Caki2 (cell line): Measurements from ENCODE around the gene SERPINB6. TPM values are rescaled to one million over a fixed set of nuclear protein-coding genes. Genes with fewer than 3 reads are reported as not detected.
"Not testable (repeated sequence)": the region's sequence is repeated elsewhere in the genome, so short reads cannot be mapped to it uniquely, and the experiment has no call there.

Source experiments
- DNase-seq: peaks from one replicate; pipeline ENCODE4 v3.0.0-alpha.2; 2015; ENCODE audit warnings: low read depth
- in situ Hi-C: cut with HindIII; loops from 2 replicates; pipeline ENCODE4 v1.10.0; 2016; ENCODE audit warnings: low sequenced_read_pairs, low pct_unique_long_range_greater_than_20kb, mixed read lengths
- total RNA-seq: library from RNA; depleted of rRNA; stranded (reverse); fragments of >200 nt; shearing (Covaris generic); gene quantifications from 2 replicates; pipeline ENCODE4 v1.2.3, GENCODE V29; 2014; ENCODE audit warnings: low replicate concordance

The SERPINB6 gene
- total RNA-seq, 1 experiment from 2014 or later: 154 TPM

GRCh38 chr6:3001773-3002293, 30.5 kb upstream of the SERPINB6 start:
- peak; percentile 88 for DNase-seq
- in situ Hi-C loops: no loop called here

- in situ Hi-C loops: no loop called here
- DNase-seq: no peak
These were observed 29.9 kb upstream of the SERPINB6 start for GRCh38 chr6:3001146-3001772.

DNA sequence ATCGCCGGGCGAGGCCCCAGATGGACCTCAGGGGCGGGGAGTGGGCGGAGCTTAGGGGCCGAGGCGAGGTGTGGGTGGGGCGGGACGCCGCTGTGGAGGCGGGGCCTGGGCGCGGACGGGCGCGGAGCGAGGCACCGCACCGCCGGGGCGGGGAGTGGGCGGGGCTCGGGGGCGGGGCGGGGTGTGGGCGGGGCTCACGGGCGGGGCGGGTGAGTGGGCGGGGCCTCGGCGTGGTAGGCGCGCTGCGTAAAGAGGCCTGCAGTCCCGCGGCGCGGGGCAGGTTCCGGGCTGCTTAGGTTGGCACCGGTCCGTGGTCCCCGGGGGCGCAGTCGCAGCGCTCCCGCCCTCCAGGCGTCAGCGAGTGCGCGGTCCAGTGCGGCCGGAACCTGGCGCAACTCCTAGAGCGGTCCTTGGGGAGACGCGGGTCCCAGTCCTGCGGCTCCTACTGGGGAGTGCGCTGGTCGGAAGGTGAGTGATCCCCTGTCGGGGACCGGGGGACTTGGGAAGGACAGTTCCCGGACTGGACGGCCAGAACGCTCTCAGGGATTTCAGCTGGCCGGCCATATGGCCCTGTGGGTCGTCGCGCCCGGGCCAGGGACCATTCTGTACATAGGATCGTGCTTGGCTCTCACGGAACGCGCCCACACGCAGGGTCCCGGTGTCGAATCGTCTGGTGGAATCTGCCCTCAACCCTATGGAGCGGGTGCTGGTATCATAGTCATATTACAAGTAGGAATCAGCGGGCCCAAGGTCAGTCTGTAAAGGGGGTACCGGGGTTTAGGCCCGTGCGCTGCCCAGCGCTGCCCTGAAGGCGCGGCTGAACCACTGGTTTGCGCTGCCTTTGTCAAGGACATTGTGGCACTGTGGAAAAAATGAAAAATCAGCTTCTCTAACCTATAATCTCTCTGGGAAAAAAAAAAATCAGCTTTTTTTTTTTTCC, 28.5 kb upstream of the SERPINB6 start, which contains the start of gene NQO2:
NQO2 (plus strand) TSS at position 277 of the 940 bp plus-strand sequence. CDS start 6,659 bp downstream, outside the sequence.
- in situ Hi-C loops: no loop called here
- peak; percentile 78 for DNase-seq

DNA sequence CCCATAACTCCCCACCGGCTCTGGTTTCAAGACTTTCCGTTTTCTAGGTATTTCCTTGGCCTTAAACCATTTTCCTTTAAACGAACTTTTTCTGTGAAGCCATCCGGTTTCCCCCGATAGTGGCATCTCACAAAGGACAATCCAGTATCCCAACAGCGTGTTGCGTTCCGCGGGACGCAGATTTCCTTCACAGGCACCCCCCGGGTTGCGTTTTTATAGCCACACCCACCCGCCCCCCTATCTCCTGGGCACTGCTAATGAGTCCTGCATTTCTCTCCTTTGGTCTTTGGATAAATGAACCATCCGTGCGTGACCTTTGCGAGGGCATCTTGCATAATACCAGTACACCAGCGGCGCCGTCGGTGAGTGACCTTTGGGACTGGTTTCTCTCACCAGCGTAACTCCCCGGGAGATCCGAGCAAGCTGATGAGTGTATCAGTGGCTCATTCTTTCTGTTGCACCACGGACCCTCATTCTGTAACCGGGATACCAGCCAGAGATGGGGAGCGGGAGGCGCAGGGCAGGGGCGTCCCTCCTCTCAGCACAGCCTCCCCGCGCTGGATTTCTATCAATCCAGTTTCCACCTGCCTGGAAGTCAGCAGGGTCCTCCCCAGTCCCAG, 27.7 kb upstream of the SERPINB6 start:
- DNase-seq: peak; percentile 85
- in situ Hi-C loops: no loop called here

GRCh38 chr6:2998249-2998997, 27.1 kb upstream of the SERPINB6 start:
- DNase-seq: peak; percentile 58
- in situ Hi-C loops: not testable (repeated sequence)

- in situ Hi-C loops: no loop called here
These were observed 22.5 kb upstream of the SERPINB6 start for GRCh38 chr6:2993755-2994317.

GRCh38 chr6:2992330-2992979, 21.1 kb upstream of the SERPINB6 start:
- in situ Hi-C loops: no loop called here
- DNase-seq: no peak

More at GRCh38 chr6:2993755-2994317, 22.5 kb upstream of the SERPINB6 start:
- DNase-seq: no peak

- no peak for DNase-seq
- in situ Hi-C loops: no loop called here
These were observed 19.7 kb upstream of the SERPINB6 start for GRCh38 chr6:2990932-2991506.

- DNase-seq: peak; percentile 57
- in situ Hi-C loops: no loop called here
These were observed 19.0 kb upstream of the SERPINB6 start for GRCh38 chr6:2990248-2990931.

GRCh38 chr6:2989332-2990247, 18.2 kb upstream of the SERPINB6 start:
- in situ Hi-C loops: no loop called here

DNA sequence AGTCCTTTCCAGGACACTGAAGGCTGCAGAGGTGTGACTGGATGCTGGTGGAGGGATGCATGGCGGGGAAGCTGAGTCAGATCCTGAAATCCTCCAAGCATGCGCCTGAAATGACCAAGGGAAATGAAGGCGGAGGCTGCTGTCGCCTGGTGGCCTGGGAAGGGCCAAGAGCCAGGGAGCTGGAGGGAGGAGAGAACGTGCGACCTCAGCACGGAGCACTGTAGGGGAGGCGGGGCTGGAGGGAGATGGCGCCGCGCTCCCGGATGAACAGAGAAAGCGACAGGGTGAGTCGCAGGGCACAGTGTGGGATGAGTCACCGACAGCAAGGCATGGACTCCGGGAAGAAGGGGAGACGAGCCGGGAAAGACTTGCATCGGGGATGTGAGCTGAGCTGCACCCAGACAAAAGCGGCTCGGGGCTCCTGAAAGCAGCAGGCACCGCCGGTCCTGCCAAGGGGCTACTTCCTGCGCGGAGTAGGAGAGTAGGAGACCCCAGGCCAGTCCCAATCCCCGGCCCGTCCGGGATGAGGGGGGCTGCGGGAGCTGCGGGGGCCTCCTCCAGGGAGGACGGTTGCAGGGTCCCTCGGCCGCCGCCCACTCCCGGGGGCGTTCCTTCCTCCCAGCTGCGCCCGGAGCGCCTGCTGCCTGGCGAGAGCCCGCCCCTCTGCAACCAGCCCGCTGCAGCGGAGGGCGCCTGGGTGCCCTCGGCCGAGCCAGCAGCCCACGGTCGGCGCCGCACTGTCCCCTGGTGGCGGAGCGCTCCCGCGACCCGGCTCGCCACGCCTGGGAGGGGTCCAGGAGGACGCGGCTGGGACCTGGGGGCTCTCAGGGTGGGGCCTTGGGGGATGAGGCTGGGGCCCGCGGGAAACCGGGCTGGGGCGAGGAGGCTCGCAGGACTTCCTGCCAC, 17.3 kb upstream of the SERPINB6 start:
- in situ Hi-C loops: no loop called here
- peak; percentile 99 for DNase-seq

More at GRCh38 chr6:2989332-2990247, 18.2 kb upstream of the SERPINB6 start:
- DNase-seq: peak; percentile 97

DNA sequence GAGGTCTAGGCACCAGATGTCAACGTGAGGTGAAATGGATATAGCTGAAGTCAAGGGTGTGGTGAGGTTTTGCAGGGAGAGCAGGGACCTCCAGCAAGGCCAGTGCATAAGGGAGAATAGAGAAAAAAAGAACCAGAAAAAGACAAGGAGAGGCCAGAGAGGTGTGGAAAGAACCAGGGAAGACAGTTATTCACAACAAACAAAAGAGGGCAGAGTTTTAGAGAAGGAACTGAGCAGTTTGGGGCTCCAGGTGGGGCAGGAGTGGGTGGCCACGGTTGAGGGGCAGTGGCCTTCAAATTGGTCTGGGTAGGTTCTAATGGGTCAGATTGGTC, 16.7 kb upstream of the SERPINB6 start:
- no peak for DNase-seq
- in situ Hi-C loops: no loop called here

GRCh38 chr6:2986722-2987221, 15.4 kb upstream of the SERPINB6 start:
- DNase-seq: peak; percentile 36
- in situ Hi-C loops: no loop called here

DNA sequence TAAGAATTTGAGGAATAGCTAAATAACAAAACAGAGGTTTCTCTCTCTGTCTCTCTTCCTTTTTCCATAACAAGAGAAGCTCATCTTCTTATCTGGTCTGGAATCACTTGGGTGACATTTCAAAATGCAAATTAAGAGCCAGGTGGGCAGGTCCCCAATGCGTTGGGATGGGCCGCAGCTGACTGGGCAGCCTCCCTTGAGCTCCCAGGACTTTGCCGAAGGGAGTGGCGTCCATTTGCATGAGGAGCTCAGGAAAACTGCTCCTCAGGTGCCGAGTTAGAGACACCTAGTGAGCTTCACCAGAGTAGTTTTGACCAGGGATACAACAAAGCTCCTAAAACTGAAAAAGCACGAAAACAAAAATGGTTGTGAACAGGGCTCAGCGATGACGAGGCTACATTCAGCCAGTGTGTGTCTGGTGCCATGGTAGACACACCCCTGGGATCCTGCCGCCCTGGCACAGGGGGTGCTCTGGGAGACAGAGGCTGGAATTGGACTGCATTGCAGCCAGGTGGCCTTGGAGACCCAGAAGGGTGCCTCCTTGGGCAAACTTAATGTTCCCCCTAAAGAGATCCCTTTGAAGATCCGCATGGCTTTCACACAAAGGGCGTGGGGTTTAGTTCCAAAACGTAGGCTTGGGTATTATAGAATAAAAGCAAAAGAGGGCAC, 13.5 kb upstream of the SERPINB6 start:
- no peak for DNase-seq
- in situ Hi-C loops: no loop called here
